B cell (primary cell): ENCODE data around the gene PKNOX2. TPM values are rescaled to one million over a fixed set of nuclear protein-coding genes. Genes with fewer than 3 reads are reported as not detected.

ENCODE experiments used
- ATAC-seq: fragments of 200-7000 bp; cut with Tn5 transposase; one replicate; pipeline ENCODE4 v1.10.0; 2021; ENCODE audit warnings: low read depth, mild to moderate bottlenecking, moderate number of reproducible peaks, moderate library complexity
- CTCF ChIA-PET: fragments of 350-600 bp; sonication (Branson Sonifier 250); formaldehyde crosslinking; loops from one replicate; lab custom pipeline; 2021; ENCODE audit warnings: antibody characterized with exemption, inconsistent platforms; lab: Charles Lee
- POLR2A ChIA-PET: fragments of 350-600 bp; sonication (Branson Sonifier 250); formaldehyde crosslinking; loops from one replicate; lab custom pipeline; 2021; ENCODE audit warnings: antibody characterized with exemption; lab: Charles Lee
- DNase-seq: peaks from one replicate; pipeline ENCODE4 v3.0.0; 2013
- H2AFZ ChIP-seq: 2 replicates; pipeline ENCODE4 v1.6.1; 2012; ENCODE audit warnings: mild to moderate bottlenecking, low read depth, low read length; ENCODE audit not compliant: insufficient read depth, poor library complexity, severe bottlenecking
- H3K27ac ChIP-seq, 2 donors: 1 replicate in 1 of 2; 2 replicates in 1 of 2; pipeline ENCODE4 v1.5.1; 2012 to 2013; ENCODE audit warnings: low read length in 2 of 2, mild to moderate bottlenecking in 2 of 2, moderate library complexity in 1 of 2
- H3K27me3 ChIP-seq, 4 experiments: fragments of 200-600 bp in 1 of 4; sonication (generic) in 1 of 4; replicated peaks in 1 of 4; 1 replicate in 2 of 4; 2 replicates in 2 of 4; pipeline versions ENCODE4 v1.6.1 to v1.7.0; 2013 to 2016; ENCODE audit warnings: low read length in 3 of 4, mild to moderate bottlenecking in 2 of 4, mixed read lengths in 1 of 4, moderate library complexity in 1 of 4; ENCODE audit not compliant: insufficient read depth in 4 of 4, control insufficient read depth in 3 of 4; ENCODE audit errors: control extremely low read depth in 1 of 4
- H3K36me3 ChIP-seq, 2 experiments: replicated peaks in 1 of 2; 1 replicate in 1 of 2; 2 replicates in 1 of 2; pipeline versions ENCODE4 v1.6.1 to v1.7.1; 2013; ENCODE audit warnings: low read length in 1 of 2; ENCODE audit not compliant: insufficient read depth in 2 of 2, control insufficient read depth in 1 of 2; ENCODE audit errors: control extremely low read depth in 1 of 2, extremely low read depth in 1 of 2
- H3K4me1 ChIP-seq, 2 donors: fragments of 200-600 bp in 1 of 2; sonication (generic) in 1 of 2; 1 replicate in 1 of 2; 2 replicates in 1 of 2; pipeline versions ENCODE4 v1.5.1 to v1.6.1; 2013 to 2017; ENCODE audit warnings: low read length in 2 of 2; ENCODE audit not compliant: control insufficient read depth in 2 of 2, insufficient read depth in 2 of 2
- H3K4me2 ChIP-seq: replicated peaks from 2 replicates; pipeline ENCODE3; 2012; ENCODE audit warnings: mild to moderate bottlenecking, low read depth, low read length; ENCODE audit not compliant: poor library complexity, severe bottlenecking
- H3K4me3 ChIP-seq, 5 experiments: fragments of 200-600 bp in 1 of 5; sonication (generic) in 1 of 5; 1 replicate in 3 of 5; 2 replicates in 2 of 5; pipeline versions ENCODE4 v1.5.1 to v1.7.0; 2011 to 2016; ENCODE audit warnings: low read length in 4 of 5, mild to moderate bottlenecking in 4 of 5, low read depth in 2 of 5, control low read depth in 1 of 5, moderate library complexity in 1 of 5; ENCODE audit not compliant: insufficient read depth in 1 of 5; ENCODE audit errors: control extremely low read depth in 1 of 5, extremely low read depth in 1 of 5
- H3K79me2 ChIP-seq: fragments of 200-600 bp; sonication (generic); one replicate; pipeline ENCODE4 v1.6.0; 2016; ENCODE audit warnings: low read length; ENCODE audit not compliant: control insufficient read depth, insufficient read depth
- H3K9ac ChIP-seq: fragments of 200-600 bp; sonication (generic); 2 replicates; pipeline ENCODE4 v1.6.1; 2017; ENCODE audit warnings: mild to moderate bottlenecking, low read length, moderate library complexity
- H3K9me3 ChIP-seq, 3 donors: one replicate each; pipeline versions ENCODE4 v1.6.1 to v1.7.1; 2013; ENCODE audit warnings: low read length in 2 of 3; ENCODE audit not compliant: control insufficient read depth in 2 of 3, insufficient read depth in 1 of 3; ENCODE audit errors: control extremely low read depth in 1 of 3
- H4K20me1 ChIP-seq: 2 replicates; pipeline ENCODE4 v1.6.0; 2012; ENCODE audit warnings: mild to moderate bottlenecking, low read length; ENCODE audit not compliant: insufficient read depth, control insufficient read depth, poor library complexity, severe bottlenecking
- H3K27ac Mint-ChIP-seq: one replicate; pipeline ENCODE4 v1.8.0; 2021; ENCODE audit warnings: mixed read lengths
- H3K27me3 Mint-ChIP-seq: one replicate; pipeline ENCODE4 v1.8.0; 2021; ENCODE audit warnings: mixed read lengths
- H3K4me1 Mint-ChIP-seq: one replicate; pipeline ENCODE4 v1.8.0; 2021; ENCODE audit warnings: mixed read lengths
- H3K4me3 Mint-ChIP-seq: one replicate; pipeline ENCODE4 v1.8.0; 2021; ENCODE audit warnings: mixed read lengths
- H3K9me3 Mint-ChIP-seq: one replicate; pipeline ENCODE4 v1.8.0; 2022; ENCODE audit warnings: mixed read lengths; ENCODE audit not compliant: insufficient read depth
- CTCF ChIP-seq: fragments of 200-600 bp; IDR thresholded peaks from one replicate; pipeline ENCODE4 v1.8.0; 2022; ENCODE audit warnings: antibody characterized with exemption, mild to moderate bottlenecking
- EZH2 ChIP-seq: IDR thresholded peaks from 2 replicates; pipeline ENCODE4 v1.6.1; 2012; ENCODE audit warnings: borderline replicate concordance, low read depth, mild to moderate bottlenecking, moderate library complexity, low read length; ENCODE audit not compliant: insufficient read depth, poor library complexity, severe bottlenecking
- WGBS: methylation state at CpG from one replicate; pipeline ENCODE4 v1.1.5; 2013; ENCODE audit warnings: missing lambda C conversion rate; ENCODE audit not compliant: insufficient coverage; 5-methylcytosine and 5-hydroxymethylcytosine counted together
- intact Hi-C: fragments of 100-400 bp; cut with micrococcal nuclease; formaldehyde crosslinking; loops from one replicate; pipeline ENCODE4 v1.10.0; 2022
- polyA plus RNA-seq: library from polyadenylated mRNA; depleted of rRNA; stranded (reverse); fragments of >200 nt; gene quantifications from 2 replicates; pipeline ENCODE4 v1.2.3, GENCODE V29; 2012
- total RNA-seq, 2 donors: library from RNA; stranded (reverse); fragments of 120-200 nt in 1 of 2; gene quantifications; 1 replicate in 1 of 2; 2 replicates in 1 of 2; pipeline versions ENCODE4 v1.2.3 to v1.2.4, GENCODE V29; 2013 to 2022

Gene PKNOX2
- total and polyA plus RNA-seq, 2 donors (not counting 1 experiment from before 2014, with no cell fraction given): not detected

- no peak overlapping the region for H3K4me2 ChIP-seq
- Mint-ChIP-seq H3K4me1 (no peaks in the 10 kb centered on the region), H3K27me3 (peaks cover 19% of the 10 kb centered on the region), H3K9me3 (no peaks in the 10 kb centered on the region), H3K4me3 (no peak overlapping the region), H3K27ac (no peak overlapping the region)
- CTCF ChIA-PET: interaction anchor here (0.6 kb wide), 1 partner anchor 16 kb away, joined by 3 read pairs; no protein-coding TSS in a partner anchor
- H3K36me3 ChIP-seq: no peaks in the 10 kb centered on the region
- no peaks in the 10 kb centered on the region for H4K20me1 ChIP-seq
- DNase-seq: no peak
- intact Hi-C loops: no loop called here
- WGBS: 92% methylated on average over 4 of the region's 7 CpGs
- H3K27me3 ChIP-seq: no peaks in the 10 kb centered on the region
- no peaks in the 10 kb centered on the region for H3K4me1 ChIP-seq
- H3K9me3 ChIP-seq: no peaks in the 10 kb centered on the region
- no peaks in the 10 kb centered on the region for H3K79me2 ChIP-seq
- H3K4me3 ChIP-seq: no peak overlapping the region
- TF ChIP-seq EZH2: no peak
- no peak for TF ChIP-seq CTCF
- H3K9ac ChIP-seq: no peak overlapping the region
- POLR2A ChIA-PET: no interaction called here
- H3K27ac ChIP-seq: no peak overlapping the region
- H2AFZ ChIP-seq: no peak overlapping the region
- ATAC-seq: no peak
These were observed 141.9 kb downstream of the PKNOX2 start for GRCh38 chr11:125306476-125306875.

- Histone ChIP-seq H3K9ac (no peak overlapping the region), H3K36me3 (no peaks in the 10 kb centered on the region), H3K4me3 (no peak overlapping the region), H3K4me1 (no peaks in the 10 kb centered on the region), H3K79me2 (no peaks in the 10 kb centered on the region), H3K27ac (no peak overlapping the region), H3K9me3 (no peaks in the 10 kb centered on the region), H4K20me1 (no peaks in the 10 kb centered on the region), H2AFZ (no peak overlapping the region), H3K27me3 (peaks cover 0 to 2% (median 0%) of the 10 kb centered on the region in 4 experiments), H3K4me2 (no peak overlapping the region)
- H3K4me3 Mint-ChIP-seq: no peak overlapping the region
- WGBS: 88% methylated on average over 4 of the region's 5 CpGs
- H3K27ac Mint-ChIP-seq: no peak overlapping the region
- H3K4me1 Mint-ChIP-seq: no peaks in the 10 kb centered on the region
- DNase-seq (no peak), ATAC-seq (no peak)
- no peaks in the 10 kb centered on the region for H3K9me3 Mint-ChIP-seq
- peaks cover 26% of the 10 kb centered on the region for H3K27me3 Mint-ChIP-seq
- CTCF ChIA-PET: no interaction called here
- TF ChIP-seq CTCF (no peak), EZH2 (no peak)
- POLR2A ChIA-PET: no interaction called here
- intact Hi-C loops: no loop called here
These were observed 143.7 kb downstream of the PKNOX2 start for GRCh38 chr11:125308246-125308645.
